ENCODE measurements around the gene BLOC1S6. TPM values are rescaled to one million over a fixed set of nuclear protein-coding genes. Genes with fewer than 3 reads are reported as not detected.

BLOC1S6 gene
- total and polyA plus RNA-seq, 2 of the 13 experiments (the other 11 are each of a cell fraction or from before 2014, with no cell fraction given): 11.8 to 44.3 TPM

- TF ChIP-seq KIAA2018 (CRISPR knock-in tag; IDR thresholded peaks at IDR 0.05; ENCODE audit: borderline replicate concordance) (no peak), FOXJ3 (CRISPR knock-in tag; IDR thresholded peaks at IDR 0.05; ENCODE audit: borderline replicate concordance) (no peak), ZNF850 (CRISPR knock-in tag; conservative IDR thresholded peaks at IDR 0.05) (0 out of 2 replicates have a peak, but pooled peaks have one; percentile 20), ZNF577 (CRISPR knock-in tag; IDR thresholded peaks at IDR 0.05; ENCODE audit: borderline replicate concordance, low read depth) (no peak), PAWR (CRISPR knock-in tag; IDR thresholded peaks at IDR 0.05; ENCODE audit: borderline replicate concordance) (no peak), ELK4 (CRISPR knock-in tag; IDR thresholded peaks at IDR 0.05; ENCODE audit: borderline replicate concordance) (no peak), ZSCAN5A (CRISPR knock-in tag; IDR thresholded peaks at IDR 0.05; ENCODE audit: borderline replicate concordance) (peak; percentile 96), SIX4 (CRISPR knock-in tag; IDR thresholded peaks at IDR 0.05) (no peak; the same call in 1 of the 2 replicates), MAZ (IDR thresholded peaks at IDR 0.05; ENCODE audit: borderline replicate concordance, low read depth, low read length) (peak; percentile 58; the same call in 1 of the 2 replicates), MAZ (CRISPR knock-in tag; IDR thresholded peaks at IDR 0.05; ENCODE audit: low read depth) (peak; percentile 79), RERE (CRISPR knock-in tag; IDR thresholded peaks at IDR 0.05; ENCODE audit: low read depth) (0 out of 2 replicates have a peak, but pooled peaks have one; percentile 29)
Measured at GRCh38 chr15:45587095-45587862, at the start of gene BLOC1S6 (continued).

All from HepG2 (cell line).